Natural killer cell treated with Interleukin-12 subunit alpha and Interleukin-12 subunit beta and Interleukin-15 and Interleukin-18, amount 100 ng/mL, for 72 hours (primary cell): ENCODE results near the gene POLR2L. TPM values are rescaled to one million over a fixed set of nuclear protein-coding genes. Genes with fewer than 3 reads are reported as not detected.

Source experiments
- ATAC-seq, 2 donors: fragments of 150-1000 bp; cut with Tn5 transposase in 1 of 2; sonication (Bioruptor Pico), chemical (Tn5 transposase) in 1 of 2; 2 replicates each; pipeline ENCODE4 v1.10.0; 2021
- DNase-seq: peaks from one replicate; pipeline ENCODE4 v3.0.0; 2022; ENCODE audit warnings: low spot score
- H3K27ac Mint-ChIP-seq, 2 donors: 1 replicate in 1 of 2; 2 replicates in 1 of 2; pipeline ENCODE4 v1.8.0; 2022; ENCODE audit warnings: mixed read lengths in 2 of 2, mild to moderate bottlenecking in 1 of 2, moderate library complexity in 1 of 2
- H3K27me3 Mint-ChIP-seq, 2 donors: 1 replicate in 1 of 2; 2 replicates in 1 of 2; pipeline ENCODE4 v1.8.0; 2022; ENCODE audit warnings: mixed read lengths in 2 of 2
- H3K36me3 Mint-ChIP-seq: one replicate; pipeline ENCODE4 v1.8.0; 2022; ENCODE audit warnings: mixed read lengths
- H3K4me1 Mint-ChIP-seq, 2 donors: 1 replicate in 1 of 2; 2 replicates in 1 of 2; pipeline ENCODE4 v1.8.0; 2022; ENCODE audit warnings: low read depth in 2 of 2, mixed read lengths in 2 of 2, mild to moderate bottlenecking in 1 of 2
- H3K4me3 Mint-ChIP-seq: one replicate; pipeline ENCODE4 v1.8.0; 2022; ENCODE audit warnings: mixed read lengths
- H3K9me3 Mint-ChIP-seq: 2 replicates; pipeline ENCODE4 v1.8.0; 2022; ENCODE audit warnings: mixed read lengths
- total RNA-seq, 2 donors: library from RNA; stranded (reverse); gene quantifications; one replicate each; pipeline ENCODE4 v1.2.3, GENCODE V29; 2022

The POLR2L gene
- total RNA-seq, 2 donors from 2014 or later, result 97.4 to 97.8 TPM

- peaks cover 0 to 3% of the 10 kb centered on the region in 2 donors for H3K4me1 Mint-ChIP-seq
- H3K27me3 Mint-ChIP-seq, result no peaks in the 10 kb centered on the region
Observed at GRCh38 chr11:863910-864827, 21.8 kb upstream of the POLR2L start.

GRCh38 chr11:863023-863909, 20.9 kb upstream of the POLR2L start:
- no peaks in the 10 kb centered on the region for H3K36me3 Mint-ChIP-seq
- H3K27ac Mint-ChIP-seq, result no peak overlapping the region
- H3K4me1 Mint-ChIP-seq, result peaks cover 0 to 3% of the 10 kb centered on the region in 2 donors
- H3K27me3 Mint-ChIP-seq, result no peaks in the 10 kb centered on the region
- ATAC-seq (no peak), DNase-seq (no peak)
- no peak overlapping the region for H3K4me3 Mint-ChIP-seq
- no peaks in the 10 kb centered on the region for H3K9me3 Mint-ChIP-seq

More at GRCh38 chr11:863910-864827, 21.8 kb upstream of the POLR2L start:
- ATAC-seq (no peak), DNase-seq (no peak)
- Mint-ChIP-seq H3K4me3 (no peak overlapping the region), H3K9me3 (no peaks in the 10 kb centered on the region), H3K27ac (no peak overlapping the region), H3K36me3 (no peaks in the 10 kb centered on the region)

- no peak overlapping the region for H3K4me3 Mint-ChIP-seq
- ATAC-seq, result no peak
- H3K27me3 Mint-ChIP-seq, result no peaks in the 10 kb centered on the region
- H3K36me3 Mint-ChIP-seq, result no peaks in the 10 kb centered on the region
- DNase-seq, result no peak
- peaks cover 0 to 3% of the 10 kb centered on the region in 2 donors for H3K4me1 Mint-ChIP-seq
- H3K27ac Mint-ChIP-seq, result no peak overlapping the region
- no peaks in the 10 kb centered on the region for H3K9me3 Mint-ChIP-seq
Observed at GRCh38 chr11:862696-863022, 20.3 kb upstream of the POLR2L start.

GRCh38 chr11:862081-862661, 19.8 kb upstream of the POLR2L start:
- no peak overlapping the region for H3K4me3 Mint-ChIP-seq
- no peak overlapping the region for H3K27ac Mint-ChIP-seq
- no peak for ATAC-seq
- H3K9me3 Mint-ChIP-seq, result no peaks in the 10 kb centered on the region
- no peak for DNase-seq
- H3K27me3 Mint-ChIP-seq, result no peaks in the 10 kb centered on the region
- H3K4me1 Mint-ChIP-seq, result peaks cover under 1 to 3% of the 10 kb centered on the region in 2 donors
- H3K36me3 Mint-ChIP-seq, result no peaks in the 10 kb centered on the region

GRCh38 chr11:861105-861479, 18.8 kb upstream of the POLR2L start:
- Mint-ChIP-seq H3K9me3 (no peaks in the 10 kb centered on the region), H3K27me3 (no peaks in the 10 kb centered on the region), H3K36me3 (no peaks in the 10 kb centered on the region), H3K4me3 (no peak overlapping the region), H3K4me1 (peaks cover 6 to 8% of the 10 kb centered on the region in 2 donors), H3K27ac (no peak overlapping the region)
- ATAC-seq, result no peak
- no peak for DNase-seq

DNA sequence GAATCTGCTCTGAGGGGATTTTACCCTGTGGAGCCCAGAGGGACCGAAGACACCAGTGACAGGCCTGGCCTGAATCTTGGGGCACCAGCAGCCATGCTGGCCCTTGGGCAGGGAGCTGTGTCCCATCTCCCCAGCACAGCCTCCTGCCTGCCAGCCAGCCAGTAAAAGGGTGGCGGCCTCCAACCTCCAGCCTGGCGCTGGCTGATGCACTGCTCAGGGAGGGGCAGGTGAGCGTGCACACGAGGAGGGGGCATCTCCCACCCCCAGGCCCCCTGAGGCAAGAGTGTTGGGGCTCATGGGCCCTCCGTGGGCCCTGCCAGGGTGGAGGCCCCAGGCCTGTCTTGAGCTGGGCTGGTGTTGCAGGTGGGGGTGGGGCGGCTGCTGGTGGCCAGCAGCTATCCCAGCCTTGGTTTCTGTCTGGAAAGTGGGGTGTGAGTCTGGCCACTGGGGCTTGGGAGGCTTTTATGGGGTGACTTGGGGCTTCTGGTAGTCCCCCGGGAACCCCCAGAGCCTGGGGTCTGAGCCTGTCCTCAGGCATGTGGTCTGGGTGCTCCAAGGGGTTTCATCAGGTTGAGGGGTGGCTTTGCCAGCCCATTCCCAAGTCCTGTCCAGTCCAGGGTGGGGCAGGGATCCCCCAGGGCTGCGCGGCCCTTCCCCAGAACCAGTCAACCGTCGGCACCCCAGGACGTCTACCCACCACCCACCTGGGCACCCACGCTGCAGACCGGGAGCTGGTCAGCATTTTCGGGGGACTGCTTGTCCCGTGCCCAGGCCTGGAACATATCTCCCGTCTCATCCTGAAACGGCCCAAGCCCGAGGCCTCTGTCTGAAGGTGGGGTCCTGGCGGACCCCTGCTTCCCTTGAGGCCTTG, 18.1 kb upstream of the POLR2L start:
- H3K27me3 Mint-ChIP-seq, result no peaks in the 10 kb centered on the region
- no peak overlapping the region for H3K4me3 Mint-ChIP-seq
- H3K9me3 Mint-ChIP-seq, result no peaks in the 10 kb centered on the region
- H3K27ac Mint-ChIP-seq, result no peak overlapping the region
- H3K36me3 Mint-ChIP-seq, result no peaks in the 10 kb centered on the region
- ATAC-seq (no peak), DNase-seq (no peak)
- H3K4me1 Mint-ChIP-seq, result peaks cover 6 to 8% of the 10 kb centered on the region in 2 donors

DNA sequence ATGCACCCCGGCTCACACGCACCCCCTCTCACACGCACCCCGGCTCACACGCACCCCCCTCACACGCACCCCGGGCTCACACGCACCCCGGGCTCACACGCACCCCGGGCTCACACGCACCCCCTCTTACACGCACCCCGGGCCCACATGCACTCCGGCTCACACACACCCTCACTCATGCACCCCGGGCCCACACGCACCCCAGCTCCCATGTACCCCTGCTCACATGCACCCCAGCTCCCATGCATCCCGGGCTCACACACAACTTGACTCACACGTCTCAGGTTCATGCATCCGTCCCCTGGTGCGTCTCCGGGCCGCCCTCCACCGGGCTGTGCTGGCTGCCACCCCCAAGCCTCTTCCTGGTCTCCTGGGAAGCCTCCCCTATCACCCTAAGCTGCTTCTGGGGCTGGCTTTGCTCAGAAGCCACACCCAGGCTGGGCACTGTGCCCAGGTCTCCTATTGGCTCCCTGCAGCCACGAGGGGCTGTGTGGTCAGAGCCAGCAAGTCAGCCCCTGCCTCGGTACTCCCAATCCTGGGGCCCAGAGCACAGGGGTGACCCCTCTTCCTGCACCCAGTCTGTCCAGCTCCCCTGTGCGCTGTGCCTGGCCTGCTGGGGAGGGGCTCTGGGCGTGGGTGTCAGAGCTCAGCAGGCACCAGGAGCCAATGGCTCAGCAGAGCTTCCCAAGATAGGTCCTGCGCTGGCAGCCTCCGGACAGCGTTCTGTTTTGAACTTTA, 17.2 kb upstream of the POLR2L start:
- DNase-seq (no peak), ATAC-seq (no peak)
- H3K27ac Mint-ChIP-seq, result no peak overlapping the region
- H3K27me3 Mint-ChIP-seq, result no peaks in the 10 kb centered on the region
- no peaks in the 10 kb centered on the region for H3K36me3 Mint-ChIP-seq
- H3K9me3 Mint-ChIP-seq, result no peaks in the 10 kb centered on the region
- H3K4me1 Mint-ChIP-seq, result peaks cover 6 to 8% of the 10 kb centered on the region in 2 donors
- H3K4me3 Mint-ChIP-seq, result no peak overlapping the region

GRCh38 chr11:858762-859339, 16.5 kb upstream of the POLR2L start:
- H3K36me3 Mint-ChIP-seq, result no peaks in the 10 kb centered on the region
- no peak for DNase-seq
- H3K9me3 Mint-ChIP-seq, result no peaks in the 10 kb centered on the region
- H3K27me3 Mint-ChIP-seq, result no peaks in the 10 kb centered on the region
- ATAC-seq, result no peak
- H3K4me1 Mint-ChIP-seq, result peaks cover 6 to 8% of the 10 kb centered on the region in 2 donors
- no peak overlapping the region for H3K27ac Mint-ChIP-seq
- H3K4me3 Mint-ChIP-seq, result no peak overlapping the region

DNA sequence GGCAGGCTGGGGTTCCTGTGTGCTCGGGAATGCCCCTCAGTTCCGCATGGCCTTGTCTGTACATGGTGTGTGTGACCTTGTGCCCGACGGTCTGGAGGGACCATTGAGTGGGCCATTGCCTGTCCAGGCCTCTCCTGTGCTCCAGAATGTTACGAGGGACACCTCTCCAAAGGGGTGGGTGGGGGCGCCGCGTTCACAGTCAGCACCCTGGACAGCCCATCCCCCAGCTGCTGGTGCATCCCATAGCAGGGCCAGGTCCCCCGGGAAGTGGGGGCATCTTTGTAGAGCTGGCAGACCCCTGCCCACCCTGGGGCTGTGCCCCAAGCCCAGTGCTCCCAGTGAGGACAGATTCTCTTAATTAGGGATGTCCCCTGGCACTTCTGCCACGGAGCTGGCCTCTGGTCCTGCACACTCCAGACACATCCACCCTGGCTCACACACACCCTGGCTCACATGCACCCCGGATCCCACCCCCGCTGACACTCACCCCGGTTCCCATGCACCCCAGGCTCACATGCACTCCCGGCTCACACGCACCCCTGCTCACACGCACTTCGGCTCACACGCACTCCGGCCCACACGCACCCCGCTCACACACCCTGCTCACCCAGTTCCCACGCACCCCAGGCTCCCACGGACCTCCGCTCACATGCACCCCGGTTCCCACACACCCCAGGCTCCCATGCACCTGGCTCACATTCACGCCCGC, 15.9 kb upstream of the POLR2L start:
- ATAC-seq (no peak), DNase-seq (no peak)
- no peak overlapping the region for H3K4me3 Mint-ChIP-seq
- peaks cover 6 to 8% of the 10 kb centered on the region in 2 donors for H3K4me1 Mint-ChIP-seq
- H3K27ac Mint-ChIP-seq, result no peak overlapping the region
- H3K36me3 Mint-ChIP-seq, result no peaks in the 10 kb centered on the region
- no peaks in the 10 kb centered on the region for H3K9me3 Mint-ChIP-seq
- H3K27me3 Mint-ChIP-seq, result no peaks in the 10 kb centered on the region

GRCh38 chr11:856397-856796, 14.1 kb upstream of the POLR2L start:
- no peak for DNase-seq
- Mint-ChIP-seq H3K4me3 (no peak overlapping the region), H3K27me3 (no peaks in the 10 kb centered on the region)

DNA sequence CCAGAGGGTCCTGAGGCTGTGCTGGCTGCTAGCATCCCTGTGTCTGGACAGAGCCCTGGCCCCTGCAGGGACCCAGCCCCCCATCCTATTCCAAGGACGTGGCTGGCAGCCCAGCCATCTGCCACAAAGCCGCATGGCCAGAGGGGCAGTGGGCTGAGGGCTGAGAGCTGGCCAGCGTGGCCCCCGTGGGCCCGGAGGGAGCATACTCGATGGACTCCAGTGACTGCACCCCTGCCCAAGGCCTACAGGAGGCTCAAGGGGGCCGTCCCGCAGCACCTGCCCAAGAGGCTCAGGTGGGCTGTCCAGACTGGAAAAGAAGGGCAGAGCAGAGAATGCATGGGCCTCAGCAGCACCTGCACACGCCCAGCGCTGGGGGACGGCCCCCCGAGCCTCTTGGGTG, 13.5 kb upstream of the POLR2L start:
- no peak for DNase-seq
- no peaks in the 10 kb centered on the region for H3K27me3 Mint-ChIP-seq
- H3K4me1 Mint-ChIP-seq, result peaks cover 6 to 8% of the 10 kb centered on the region in 2 donors
- ATAC-seq, result no peak
- no peaks in the 10 kb centered on the region for H3K9me3 Mint-ChIP-seq
- no peak overlapping the region for H3K4me3 Mint-ChIP-seq
- H3K27ac Mint-ChIP-seq, result no peak overlapping the region
- no peaks in the 10 kb centered on the region for H3K36me3 Mint-ChIP-seq

More at GRCh38 chr11:856397-856796, 14.1 kb upstream of the POLR2L start:
- no peaks in the 10 kb centered on the region for H3K36me3 Mint-ChIP-seq
- H3K4me1 Mint-ChIP-seq, result peaks cover 6 to 8% of the 10 kb centered on the region in 2 donors
- no peaks in the 10 kb centered on the region for H3K9me3 Mint-ChIP-seq
- ATAC-seq, result no peak
- no peak overlapping the region for H3K27ac Mint-ChIP-seq

DNA sequence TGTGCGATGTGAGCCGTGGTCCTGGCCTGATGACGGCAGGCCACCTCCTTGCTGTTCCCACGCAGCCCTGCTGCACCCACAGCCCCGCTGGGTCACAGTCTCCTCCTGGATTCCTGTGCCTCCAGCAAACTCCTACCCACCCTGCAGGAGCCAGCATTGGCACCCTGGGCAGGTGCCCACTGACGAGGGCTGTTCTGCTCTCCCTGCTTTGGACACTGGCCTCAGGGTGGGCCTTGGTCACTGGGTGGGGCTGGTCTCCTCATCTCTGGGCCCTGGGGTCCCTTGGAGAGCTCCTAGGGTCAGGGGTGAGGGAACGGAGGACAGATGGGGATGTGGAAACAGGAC, 13.0 kb upstream of the POLR2L start:
- no peaks in the 10 kb centered on the region for H3K9me3 Mint-ChIP-seq
- no peaks in the 10 kb centered on the region for H3K27me3 Mint-ChIP-seq
- no peaks in the 10 kb centered on the region for H3K36me3 Mint-ChIP-seq
- ATAC-seq (no peak), DNase-seq (no peak)
- H3K4me1 Mint-ChIP-seq, result peaks cover 6 to 8% of the 10 kb centered on the region in 2 donors
- no peak overlapping the region for H3K27ac Mint-ChIP-seq
- H3K4me3 Mint-ChIP-seq, result no peak overlapping the region
